Sigmoid colon (tissue), 4 donors: ENCODE measurements around the gene BMPR1A.

ENCODE experiments used
- POLR2A ChIP-seq, 2 donors: fragments of 450-650 bp; IDR thresholded peaks; one replicate each; pipeline ENCODE4 v1.6.1; 2016; ENCODE audit warnings: antibody characterized with exemption in 2 of 2, mild to moderate bottlenecking in 2 of 2, moderate library complexity in 2 of 2
- POLR2AphosphoS5 ChIP-seq, 4 donors: sonication (generic); formaldehyde crosslinking; IDR thresholded peaks; one replicate each; pipeline ENCODE4 v1.6.1; 2017; ENCODE audit warnings: antibody characterized with exemption in 4 of 4
- TF ChIP-seq, protein P1 (sequence below), 4 experiments: fragments of 450-650 bp in 3 of 4; fragments of 200-600 bp in 1 of 4; IDR thresholded peaks; one replicate each; pipeline ENCODE4 v1.5.1; 2016 to 2019; ENCODE audit warnings: antibody characterized with exemption in 4 of 4, mild to moderate bottlenecking in 3 of 4, moderate library complexity in 2 of 4

DNA sequence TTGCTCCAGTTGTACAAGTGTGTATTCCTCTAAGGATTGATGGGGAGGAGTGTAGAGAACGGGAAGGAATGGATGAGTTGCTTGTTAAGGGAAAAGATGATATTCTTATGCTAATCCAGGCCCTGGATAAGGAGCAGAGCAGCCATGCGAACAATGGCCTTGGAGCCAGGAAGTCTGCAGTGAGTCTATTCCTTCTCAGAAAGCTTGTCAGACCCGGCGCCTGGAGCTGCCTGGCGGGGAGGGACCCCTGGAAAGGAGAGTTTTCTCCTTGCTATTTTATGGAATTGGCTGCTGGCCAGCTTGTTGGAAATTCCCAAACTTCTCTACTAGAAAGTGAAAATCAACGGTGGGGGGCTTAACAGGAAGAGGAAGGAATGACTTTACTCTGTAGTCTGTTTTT, 111.9 kb downstream of the BMPR1A start:
- TF ChIP-seq POLR2A (IDR thresholded peaks at IDR 0.05) = no peak
- TF ChIP-seq, protein P1, sequence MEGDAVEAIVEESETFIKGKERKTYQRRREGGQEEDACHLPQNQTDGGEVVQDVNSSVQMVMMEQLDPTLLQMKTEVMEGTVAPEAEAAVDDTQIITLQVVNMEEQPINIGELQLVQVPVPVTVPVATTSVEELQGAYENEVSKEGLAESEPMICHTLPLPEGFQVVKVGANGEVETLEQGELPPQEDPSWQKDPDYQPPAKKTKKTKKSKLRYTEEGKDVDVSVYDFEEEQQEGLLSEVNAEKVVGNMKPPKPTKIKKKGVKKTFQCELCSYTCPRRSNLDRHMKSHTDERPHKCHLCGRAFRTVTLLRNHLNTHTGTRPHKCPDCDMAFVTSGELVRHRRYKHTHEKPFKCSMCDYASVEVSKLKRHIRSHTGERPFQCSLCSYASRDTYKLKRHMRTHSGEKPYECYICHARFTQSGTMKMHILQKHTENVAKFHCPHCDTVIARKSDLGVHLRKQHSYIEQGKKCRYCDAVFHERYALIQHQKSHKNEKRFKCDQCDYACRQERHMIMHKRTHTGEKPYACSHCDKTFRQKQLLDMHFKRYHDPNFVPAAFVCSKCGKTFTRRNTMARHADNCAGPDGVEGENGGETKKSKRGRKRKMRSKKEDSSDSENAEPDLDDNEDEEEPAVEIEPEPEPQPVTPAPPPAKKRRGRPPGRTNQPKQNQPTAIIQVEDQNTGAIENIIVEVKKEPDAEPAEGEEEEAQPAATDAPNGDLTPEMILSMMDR (IDR thresholded peaks at IDR 0.05) = no peak
- TF ChIP-seq POLR2AphosphoS5 (IDR thresholded peaks at IDR 0.05) = no peak
